GM15510 (cell line): ENCODE measurements around the gene VPS4B.
A peak's percentile ranks its signal among the peaks of the same experiment; 100 is the strongest.

Experiments used
- POLR2A ChIP-seq: IDR thresholded peaks from 3 replicates; pipeline ENCODE4 v1.6.1; 2011; ENCODE audit warnings: borderline replicate concordance; ENCODE audit not compliant: insufficient read length; ENCODE audit errors: extremely low read depth

The VPS4B gene

DNA sequence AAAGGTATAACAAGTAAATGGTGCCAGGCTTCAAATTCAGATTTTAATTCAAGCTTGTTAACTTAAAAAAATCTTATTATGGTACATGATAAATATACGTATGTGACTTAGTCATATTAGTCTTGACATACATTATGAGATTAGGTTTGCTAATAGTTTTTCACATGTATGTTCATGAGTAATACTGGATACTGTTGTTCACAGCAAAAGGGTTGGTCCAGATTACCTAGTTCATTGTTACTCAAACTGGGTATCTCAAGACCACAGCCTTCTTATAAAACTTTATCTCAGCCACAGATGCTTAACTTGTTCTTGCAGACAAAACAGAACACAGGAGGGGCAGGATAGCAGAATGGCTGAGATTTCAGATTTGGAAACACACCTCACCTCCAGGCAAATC is 26.8 kb downstream of the VPS4B start:
- no peak for TF ChIP-seq POLR2A

GRCh38 chr18:63394954-63395353 is 27.3 kb downstream of the VPS4B start:
- TF ChIP-seq POLR2A: no peak

GRCh38 chr18:63387861-63388260 is 34.4 kb downstream of the VPS4B start:
- no peak for TF ChIP-seq POLR2A

DNA sequence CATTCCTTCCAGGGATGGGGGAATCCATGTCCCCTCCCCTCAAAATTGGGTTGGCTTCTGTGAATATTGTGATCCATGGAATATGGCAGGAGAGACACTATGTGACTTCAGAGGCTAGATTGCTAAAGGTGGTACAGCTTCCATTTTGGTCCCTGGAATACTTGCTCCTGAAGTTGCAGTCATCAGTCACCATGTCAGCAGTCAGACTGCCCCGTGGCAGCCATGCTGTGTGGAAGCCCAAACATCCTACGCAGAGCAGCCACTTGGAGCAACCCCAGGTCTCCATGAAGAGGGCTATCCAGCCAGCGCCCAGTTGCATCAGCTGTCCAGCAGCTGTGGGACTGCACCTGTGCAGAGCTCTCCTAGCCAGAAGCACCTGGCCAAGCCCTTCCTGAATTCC is 39.4 kb downstream of the VPS4B start:
- no peak for TF ChIP-seq POLR2A

DNA sequence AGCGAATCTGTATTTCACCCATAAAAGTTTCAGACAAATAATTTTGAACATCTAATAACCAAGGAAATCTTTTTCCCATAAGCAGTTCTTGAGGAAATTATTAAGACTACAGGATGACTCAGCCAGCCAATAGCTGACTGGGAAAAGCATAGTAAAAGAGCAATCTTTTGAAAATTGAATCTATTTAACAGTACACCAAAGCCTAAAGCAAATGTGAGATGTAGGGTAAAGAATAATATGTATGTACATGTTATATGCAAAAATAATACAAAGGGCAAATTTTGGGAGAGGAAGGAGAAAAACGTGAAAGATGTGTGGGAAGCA is 42.7 kb downstream of the VPS4B start:
- no peak for TF ChIP-seq POLR2A

DNA sequence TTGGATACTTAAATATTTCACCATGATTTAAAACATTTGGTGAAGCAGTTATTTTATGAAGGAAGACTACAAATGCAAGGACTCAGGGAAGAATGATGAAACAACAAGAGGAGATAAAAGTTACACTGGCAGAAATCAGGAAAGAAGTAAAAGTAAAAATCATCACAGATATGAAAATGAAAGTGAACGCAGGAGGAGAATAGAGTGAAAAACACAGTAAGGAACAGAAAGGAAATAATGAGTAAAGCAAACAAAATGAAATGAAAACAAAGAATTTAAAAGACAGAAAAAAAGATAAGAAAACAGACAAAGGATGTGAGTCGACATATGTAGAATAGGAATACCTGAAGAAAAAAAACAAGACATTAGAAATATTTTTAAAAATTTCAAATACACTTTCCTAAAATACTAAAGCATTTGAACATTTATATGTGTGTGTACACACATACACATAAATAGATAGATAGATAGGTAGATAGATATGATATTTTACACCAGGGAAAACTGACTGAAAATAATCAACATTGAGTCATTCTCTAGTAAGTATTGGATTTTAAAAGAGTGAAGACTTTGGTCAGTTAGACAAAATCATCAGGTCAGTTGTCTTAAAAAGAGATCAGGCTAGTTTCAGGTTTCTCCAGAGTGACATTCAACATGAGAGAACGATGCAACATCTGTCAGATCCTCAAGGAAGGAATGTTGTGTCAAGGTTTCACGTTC is 43.2 kb downstream of the VPS4B start:
- TF ChIP-seq POLR2A: no peak

DNA sequence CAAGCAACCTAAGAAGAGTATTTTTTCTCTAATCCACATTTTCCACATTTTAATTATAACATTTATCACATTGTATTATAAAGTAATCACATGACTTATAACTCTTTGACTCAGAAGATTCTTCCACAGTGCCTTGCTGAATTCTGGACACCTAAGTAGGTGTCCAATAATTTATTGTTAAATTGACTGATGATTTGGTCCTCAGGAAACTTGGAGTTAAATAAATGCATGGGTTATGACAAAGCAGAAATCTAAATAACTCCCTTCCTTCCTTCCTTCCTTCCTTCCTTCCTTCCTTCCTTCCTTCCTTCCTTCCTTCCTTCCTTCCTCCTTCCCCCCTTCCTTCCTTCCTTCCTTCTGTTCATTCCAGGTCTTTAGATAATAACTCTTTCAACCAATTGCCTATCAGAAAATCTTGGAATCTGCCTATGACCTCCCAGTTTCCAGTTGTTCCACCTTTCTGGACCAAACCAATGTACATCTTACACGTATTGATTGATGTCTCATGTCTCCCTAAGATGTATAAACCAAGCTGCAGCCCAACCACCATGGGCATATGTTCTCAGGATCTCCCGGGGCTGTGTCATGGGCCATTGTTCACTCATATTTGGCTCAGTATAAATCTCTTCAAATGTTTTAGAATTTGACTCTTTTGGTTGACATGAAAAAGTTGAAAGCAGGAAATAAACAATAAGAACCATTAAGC is 44.8 kb downstream of the VPS4B start:
- TF ChIP-seq POLR2A: no peak

- TF ChIP-seq POLR2A: no peak
Observed at GRCh38 chr18:63376538-63376937, 45.7 kb downstream of the VPS4B start.

DNA sequence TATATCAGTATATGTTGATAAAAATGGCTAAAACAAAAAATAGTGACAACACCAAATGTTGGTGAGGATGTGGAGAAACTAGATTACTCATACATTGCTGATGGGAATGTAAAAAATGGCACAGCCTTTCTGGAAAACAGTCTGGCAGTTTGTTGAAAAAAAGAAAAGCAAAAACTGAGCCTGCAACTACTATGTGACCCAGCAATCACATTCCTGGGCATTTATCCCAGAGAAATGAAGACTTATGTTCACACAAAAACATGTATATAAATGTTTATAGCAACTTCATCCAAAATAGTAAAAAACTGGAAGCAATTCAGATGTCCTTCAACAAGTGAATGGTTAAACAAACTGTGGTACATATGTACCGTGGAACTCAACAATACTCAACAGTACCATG is 47.7 kb downstream of the VPS4B start:
- no peak for TF ChIP-seq POLR2A

- no peak for TF ChIP-seq POLR2A
Observed at GRCh38 chr18:63373161-63373560, 49.1 kb downstream of the VPS4B start.

DNA sequence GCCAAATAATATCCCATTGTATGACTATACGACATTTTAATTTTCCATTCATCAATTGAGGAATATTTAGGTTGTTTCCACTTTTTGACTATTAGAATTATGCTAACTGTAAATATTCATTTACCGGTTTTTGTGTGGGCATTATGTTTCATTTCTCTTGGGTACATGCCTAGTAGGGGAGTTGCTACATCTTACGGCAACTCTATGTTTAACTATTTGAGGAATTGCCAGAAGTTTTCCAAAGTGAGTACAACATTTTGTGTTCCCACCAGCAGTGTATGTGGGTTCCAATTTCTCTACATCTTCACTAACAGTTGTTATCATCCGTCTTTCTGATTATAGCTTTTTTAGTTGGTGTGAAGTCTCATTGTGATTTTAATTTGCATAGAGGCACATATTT is 53.7 kb downstream of the VPS4B start:
- TF ChIP-seq POLR2A: no peak

- peak; percentile 89 for TF ChIP-seq POLR2A
Observed at GRCh38 chr18:63367053-63367953, 55.0 kb downstream of the VPS4B start, which contains the start of gene KDSR. TSS of gene KDSR (minus strand) at chr18:63367206. CDS start at chr18:63367118, 88 bp downstream.

DNA sequence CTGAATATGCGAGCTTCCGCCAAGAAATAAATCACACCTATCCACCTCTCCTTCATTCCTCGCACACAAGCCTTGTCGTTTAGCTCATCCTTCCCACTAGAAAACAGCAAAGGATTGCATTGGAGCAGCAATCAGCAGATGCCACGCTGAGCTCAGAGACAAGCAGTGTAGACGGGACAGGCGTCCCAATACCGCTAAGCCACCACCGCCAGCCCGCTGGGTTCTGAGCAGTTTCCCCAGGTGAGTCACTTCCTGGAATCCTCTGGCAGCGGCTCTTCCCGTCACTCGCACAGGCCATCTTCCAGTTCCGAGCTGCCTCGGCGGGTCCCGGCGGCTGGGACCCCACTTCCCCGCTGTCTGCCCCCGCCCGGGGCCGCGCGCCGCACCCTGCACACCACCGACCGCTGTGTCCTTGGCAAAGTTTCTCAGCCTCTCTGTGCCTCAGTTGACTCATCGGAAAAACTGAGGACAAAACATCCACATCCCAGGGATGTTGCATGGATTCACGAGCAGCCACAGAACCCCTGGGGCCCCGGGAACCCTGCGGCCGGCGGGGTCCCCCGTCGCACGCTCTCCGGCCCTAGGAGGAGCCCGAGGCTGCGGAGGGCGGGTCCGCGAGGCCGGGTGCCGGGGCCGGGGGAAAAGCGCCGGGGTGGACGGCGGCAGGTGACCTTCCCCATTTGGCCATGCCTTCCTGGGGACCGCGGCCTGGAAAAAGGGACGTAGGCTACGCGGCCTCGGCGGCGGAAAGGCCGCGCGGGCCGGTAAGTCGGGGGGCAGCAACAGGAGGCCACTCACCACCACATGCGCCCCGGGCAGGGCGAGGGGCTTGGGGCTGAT is 55.8 kb downstream of the VPS4B start:
- peak; percentile 24 for TF ChIP-seq POLR2A

DNA sequence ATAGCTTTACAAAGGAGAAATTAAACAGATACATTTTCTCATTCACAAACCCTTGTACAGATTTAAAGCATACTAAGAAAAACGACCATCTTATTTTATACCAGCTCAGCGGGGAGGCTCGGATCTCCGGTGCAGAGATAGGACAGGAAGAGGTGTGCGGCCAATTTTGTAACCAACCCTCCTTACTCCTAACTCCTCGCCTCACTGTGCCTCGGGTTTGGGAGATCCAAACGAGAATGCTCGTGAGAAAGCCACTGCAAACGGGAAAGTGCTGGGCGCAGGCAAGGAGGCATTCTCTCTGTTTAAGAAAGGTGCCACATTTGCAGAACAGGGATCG is 56.4 kb downstream of the VPS4B start:
- no peak for TF ChIP-seq POLR2A
